NCI-H446 (cell line): ENCODE data around the gene KIFC3.
A peak's percentile ranks its signal among the peaks of the same experiment; 100 is the strongest.
"Not testable (repeated sequence)": the region's sequence is repeated elsewhere in the genome, so short reads cannot be mapped to it uniquely, and the experiment has no call there.

Experiments
- DNase-seq, 2 experiments: peaks; one replicate each; lab custom pipeline; 2025; lab: John Stamatoyannopoulos, UW

The KIFC3 gene, protein sequence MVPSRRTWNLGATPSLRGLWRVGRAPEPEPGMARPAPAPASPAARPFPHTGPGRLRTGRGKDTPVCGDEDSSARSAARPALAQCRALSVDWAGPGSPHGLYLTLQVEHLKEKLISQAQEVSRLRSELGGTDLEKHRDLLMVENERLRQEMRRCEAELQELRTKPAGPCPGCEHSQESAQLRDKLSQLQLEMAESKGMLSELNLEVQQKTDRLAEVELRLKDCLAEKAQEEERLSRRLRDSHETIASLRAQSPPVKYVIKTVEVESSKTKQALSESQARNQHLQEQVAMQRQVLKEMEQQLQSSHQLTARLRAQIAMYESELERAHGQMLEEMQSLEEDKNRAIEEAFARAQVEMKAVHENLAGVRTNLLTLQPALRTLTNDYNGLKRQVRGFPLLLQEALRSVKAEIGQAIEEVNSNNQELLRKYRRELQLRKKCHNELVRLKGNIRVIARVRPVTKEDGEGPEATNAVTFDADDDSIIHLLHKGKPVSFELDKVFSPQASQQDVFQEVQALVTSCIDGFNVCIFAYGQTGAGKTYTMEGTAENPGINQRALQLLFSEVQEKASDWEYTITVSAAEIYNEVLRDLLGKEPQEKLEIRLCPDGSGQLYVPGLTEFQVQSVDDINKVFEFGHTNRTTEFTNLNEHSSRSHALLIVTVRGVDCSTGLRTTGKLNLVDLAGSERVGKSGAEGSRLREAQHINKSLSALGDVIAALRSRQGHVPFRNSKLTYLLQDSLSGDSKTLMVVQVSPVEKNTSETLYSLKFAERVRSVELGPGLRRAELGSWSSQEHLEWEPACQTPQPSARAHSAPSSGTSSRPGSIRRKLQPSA

DNA sequence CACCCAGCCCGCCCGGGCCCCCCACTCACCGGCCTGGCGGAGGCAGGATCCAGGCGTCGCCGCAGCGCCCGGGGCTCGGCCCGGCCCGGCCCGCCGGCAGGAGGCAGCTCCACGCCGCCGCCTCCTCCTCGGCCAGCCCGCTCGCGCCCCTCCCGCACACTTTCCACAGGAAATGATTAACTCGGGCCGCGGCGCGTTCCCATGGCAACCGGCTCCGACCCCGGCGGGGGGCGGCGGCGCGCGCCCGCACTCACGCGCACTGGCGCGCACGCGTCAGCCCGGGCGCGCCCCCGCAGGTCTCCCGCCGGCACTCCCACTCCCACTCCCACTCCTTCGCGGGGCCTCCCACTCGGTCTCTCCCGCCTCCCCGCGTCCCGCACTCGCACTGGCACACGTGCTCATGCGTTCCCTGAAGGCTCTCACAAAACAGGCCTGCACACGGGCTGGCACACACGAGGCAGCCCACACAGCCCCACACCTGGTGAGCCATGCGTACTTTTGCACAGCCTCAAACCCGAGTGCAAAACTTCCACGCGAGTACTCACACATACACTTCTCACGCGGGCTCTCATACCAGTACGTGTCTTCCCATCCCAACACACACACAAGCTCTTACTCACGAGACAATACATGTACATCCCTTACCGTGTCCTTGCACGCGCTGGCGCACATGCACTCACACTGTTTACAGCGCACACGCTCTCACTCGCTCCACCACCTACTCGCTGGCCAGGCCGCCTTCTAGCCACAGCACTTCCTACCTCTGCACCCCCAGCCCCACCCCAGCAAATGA is at the start of gene KIFC3:
TSS of gene KIFC3 (minus strand) at position 151 of the 793 bp plus-strand sequence. CDS start 4,248 bp downstream, outside the sequence.
- no peak for DNase-seq

DNA sequence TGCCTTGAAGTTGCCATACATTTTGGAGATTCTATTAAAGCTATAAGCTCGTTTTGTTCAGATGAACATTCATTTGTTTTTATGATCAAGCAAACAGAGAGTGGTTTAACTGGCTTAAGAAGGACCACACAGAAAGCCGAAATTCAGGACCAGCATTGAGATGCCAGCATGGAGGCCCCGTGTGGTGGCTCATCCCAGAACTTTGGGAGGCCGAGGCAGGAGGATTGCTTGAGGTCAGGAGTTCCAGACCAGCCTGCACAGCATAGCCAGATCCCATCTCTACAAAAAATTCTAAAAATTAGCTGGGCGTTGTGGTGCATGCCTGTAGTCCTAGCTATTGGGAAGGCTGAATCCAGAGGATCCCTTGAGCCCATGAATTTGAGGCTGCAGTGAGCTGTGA is 45.9 kb upstream of the KIFC3 start:
- no peak for DNase-seq

DNA sequence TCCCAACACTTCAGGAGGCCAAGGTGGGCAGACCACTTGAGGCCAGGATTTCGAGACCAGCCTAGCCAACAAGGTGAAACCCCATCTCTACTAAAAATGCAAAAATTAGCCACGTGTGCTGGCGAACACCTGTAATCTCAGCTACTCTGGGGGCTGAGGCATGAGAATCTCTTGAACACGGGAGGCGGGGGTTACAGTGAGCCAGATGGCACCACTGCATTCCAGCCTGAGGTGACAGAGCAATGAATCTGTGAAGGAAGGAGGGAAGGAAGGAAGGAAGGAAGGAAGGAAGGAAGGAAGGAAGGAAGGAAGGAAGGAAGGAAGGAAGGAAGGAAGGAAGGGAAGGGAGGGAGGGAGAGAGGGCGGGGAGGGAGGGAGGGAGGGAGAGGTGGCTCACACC is 44.6 kb upstream of the KIFC3 start:
- DNase-seq: not testable (repeated sequence)

DNA sequence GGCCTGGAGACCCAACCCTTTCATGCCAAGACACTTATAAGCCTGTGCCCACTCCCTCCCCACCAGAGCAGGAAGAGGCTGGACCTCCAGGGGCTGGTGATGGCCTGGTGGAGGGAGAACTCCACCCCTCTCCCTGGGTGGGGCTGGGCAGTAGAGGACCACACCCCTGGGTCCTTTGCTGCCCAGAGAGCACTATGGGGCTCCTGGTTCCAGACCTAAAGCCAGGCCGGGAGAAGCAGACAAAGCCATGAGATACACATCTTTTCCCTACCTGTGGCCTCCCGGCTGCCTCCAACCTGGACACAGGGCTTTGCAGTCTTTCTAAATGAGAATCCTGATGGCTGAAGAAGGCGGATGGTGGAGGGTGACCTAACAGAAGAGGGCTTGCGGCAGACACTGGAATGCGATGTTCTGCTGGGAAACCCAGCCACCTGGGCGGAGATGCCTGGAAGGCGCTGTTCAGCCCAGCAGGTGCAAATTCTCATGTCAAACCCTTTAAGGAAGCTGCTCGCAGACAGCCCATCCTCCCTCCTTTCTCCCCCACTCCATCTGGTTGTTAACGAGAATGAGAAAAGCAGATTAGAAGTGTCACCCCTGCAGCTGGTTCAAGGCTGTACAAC is 43.9 kb upstream of the KIFC3 start:
- no peak for DNase-seq

DNA sequence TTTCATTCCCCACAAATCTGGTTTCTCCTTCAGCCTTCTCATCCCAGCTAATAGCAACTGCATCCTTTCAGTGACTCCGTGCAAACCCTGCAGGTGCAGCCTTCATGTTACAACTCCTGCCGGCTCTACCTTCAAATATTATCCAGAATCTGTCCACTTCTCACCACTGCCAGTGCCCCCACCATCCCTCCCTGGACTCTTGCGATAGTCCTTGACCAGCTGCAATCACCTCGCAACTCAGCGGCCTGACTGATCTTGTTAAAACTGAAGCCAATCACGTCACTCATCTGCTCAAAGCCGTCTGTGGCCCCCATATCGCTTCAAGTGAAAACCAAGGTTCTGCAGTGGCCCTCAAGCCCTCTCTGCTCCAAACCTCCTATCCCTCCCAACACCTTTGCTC is 42.8 kb upstream of the KIFC3 start:
- DNase-seq: no peak

DNA sequence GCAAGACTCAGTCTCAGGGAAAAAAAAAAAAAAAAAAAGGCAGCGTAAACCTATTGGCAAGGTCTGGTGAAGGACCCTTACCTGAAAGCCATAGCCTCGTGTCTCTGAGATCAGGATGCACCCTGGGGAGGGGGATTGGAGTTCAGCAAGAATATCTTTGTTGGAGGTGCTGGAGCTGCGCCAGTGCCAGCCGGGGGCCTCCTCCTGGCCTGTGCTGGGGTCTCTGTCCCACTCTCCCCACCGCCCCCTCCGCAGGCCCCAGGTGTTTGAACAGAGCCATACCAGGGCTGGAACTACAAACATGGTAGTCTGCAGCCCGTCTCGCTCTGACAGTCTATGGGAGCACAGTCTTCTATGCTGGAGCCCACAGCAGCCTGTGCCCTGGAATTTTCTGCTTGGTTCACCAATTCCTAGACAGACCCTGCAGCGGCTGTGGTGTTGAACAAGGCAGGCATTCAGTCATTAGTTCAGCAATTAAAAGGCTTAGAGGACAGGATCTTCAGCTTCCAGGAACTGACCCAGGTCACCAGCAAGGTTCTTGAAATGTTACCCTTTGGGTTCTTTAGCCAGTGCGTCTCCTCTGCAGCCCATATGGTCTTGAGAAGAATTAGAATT is 42.2 kb upstream of the KIFC3 start:
- DNase-seq: no peak

DNA sequence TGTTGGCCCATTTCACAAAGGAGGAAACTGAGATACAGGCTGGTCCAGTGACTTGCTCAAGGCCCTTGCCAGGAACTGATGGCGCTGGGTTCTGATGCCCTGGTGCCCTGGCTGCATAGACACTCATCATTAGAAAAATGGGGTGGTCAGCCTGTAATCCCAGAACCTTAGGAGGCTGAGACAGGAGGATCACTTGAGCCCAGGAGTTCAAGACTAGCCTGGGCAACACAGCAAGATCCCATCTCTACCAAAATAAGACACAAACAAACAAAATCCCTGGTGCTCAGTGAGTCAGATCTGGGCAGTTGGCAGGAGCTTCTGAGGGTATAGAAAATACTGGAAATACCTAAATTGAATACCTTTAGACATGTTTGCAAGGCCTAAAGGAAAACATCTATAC is 41.1 kb upstream of the KIFC3 start:
- no peak for DNase-seq

DNA sequence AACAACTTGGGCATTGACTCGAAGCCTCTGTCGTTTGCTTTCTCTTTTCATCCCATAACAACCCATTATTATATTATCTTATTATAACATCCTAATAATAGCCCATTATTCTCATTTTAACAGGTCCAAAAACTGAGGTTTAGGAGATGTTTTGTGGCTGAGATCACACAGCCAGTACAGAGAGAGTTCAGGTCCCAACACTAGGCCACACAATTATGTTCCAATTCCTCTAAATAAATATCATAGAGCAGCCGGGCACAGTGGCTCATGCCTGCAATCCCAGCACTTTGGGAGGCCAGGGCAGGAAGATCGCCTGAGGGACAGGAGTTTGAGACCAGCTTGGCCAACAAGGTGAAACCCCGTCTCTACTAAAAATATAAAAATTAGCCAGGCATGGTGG is 40.3 kb upstream of the KIFC3 start:
- DNase-seq: no peak

DNA sequence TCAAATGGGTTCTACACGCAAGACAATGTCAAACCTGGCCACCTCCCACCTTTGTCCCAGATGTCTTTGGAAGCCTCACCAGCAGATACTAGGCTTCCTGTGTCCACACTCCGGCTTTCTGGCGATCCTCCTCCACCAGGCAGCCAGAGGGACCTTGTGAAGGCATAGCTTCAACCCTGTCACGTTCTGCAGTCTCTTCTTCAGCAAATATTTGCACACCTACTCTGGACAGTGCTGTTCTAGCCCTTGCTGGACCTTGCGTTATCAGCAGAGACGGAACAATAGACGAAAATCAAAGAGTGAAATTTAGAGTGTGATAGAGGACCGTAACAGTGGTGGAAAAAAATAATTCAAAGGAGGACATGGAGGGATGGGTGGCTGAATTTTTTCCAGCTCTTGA is 38.5 kb upstream of the KIFC3 start:
- DNase-seq: no peak

DNA sequence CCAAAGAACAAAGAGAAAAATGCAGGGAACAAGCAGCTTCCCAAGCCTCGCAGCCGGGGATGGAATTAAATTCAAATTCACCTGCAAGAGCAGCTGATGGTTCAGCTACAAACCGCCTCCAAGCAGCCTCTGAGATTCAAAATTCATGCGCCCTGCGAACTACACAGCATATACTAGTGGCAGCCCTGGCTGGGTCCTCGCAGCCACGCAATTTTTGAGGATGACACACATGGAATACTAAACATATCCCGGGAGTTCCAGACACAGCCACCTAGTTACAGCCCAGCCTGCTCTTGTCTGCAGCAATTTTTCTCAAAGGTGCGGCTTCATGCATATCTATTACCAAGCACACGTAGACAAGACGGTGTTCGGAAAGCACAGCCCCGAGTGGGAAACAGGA is 35.9 kb upstream of the KIFC3 start:
- no peak for DNase-seq

DNA sequence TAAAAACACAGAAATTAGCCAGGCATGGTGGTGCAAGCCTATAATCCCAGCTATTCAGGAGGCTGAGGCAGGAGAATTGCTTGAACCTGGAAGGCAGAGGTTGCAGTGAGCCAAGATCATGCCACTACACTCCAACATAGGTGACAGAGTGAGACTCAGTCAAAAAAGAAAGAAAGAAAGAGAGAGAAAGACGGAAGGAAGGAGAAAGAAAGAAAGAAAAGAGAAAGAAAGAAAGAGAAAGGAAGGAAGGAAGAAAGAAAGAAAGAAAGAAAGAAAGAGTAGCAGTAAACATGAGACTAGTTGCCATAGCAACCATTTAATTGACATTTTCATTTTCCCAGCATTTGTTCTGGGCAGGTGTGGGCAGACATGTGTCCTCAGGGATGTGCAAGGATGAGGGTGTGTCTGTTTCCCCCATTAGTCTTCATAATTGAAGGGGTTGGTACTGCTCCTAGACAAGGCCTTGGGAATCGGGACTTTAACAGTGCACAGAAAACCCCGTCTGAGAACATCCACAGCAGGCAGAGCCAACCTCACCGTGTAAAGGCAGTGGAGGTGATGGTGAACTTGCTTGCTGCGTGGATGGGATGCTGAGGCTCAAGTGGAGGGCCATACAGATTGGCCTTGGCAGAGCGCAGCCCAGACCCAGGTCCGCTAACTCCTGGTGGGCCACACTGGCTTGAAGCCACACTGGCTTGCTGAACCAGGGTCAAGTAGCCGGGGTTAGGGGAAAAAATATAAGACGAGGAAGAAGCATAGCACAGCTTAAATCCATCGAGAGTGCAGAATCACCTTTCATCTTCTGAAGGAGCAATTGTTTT is 35.2 kb upstream of the KIFC3 start:
- no peak for DNase-seq

DNA sequence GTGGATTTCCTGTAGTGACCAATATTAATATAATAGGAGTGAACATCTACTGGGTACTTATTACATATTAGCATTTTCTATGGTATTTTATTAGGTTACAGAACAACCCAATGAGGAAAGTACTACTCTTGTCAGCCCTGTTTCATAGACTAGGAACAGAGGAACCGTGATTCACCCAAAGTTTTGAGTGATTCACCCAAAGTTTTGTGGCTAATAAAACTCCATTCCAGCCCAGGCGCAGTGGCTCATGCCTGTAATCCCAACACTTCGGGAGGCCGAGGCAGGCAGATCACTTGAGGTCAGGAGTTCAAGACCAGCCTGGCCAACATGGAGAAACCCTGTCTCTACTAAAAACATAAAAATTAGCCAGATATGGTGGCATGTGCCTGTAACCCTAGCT is 33.1 kb upstream of the KIFC3 start:
- not testable (repeated sequence) for DNase-seq

DNA sequence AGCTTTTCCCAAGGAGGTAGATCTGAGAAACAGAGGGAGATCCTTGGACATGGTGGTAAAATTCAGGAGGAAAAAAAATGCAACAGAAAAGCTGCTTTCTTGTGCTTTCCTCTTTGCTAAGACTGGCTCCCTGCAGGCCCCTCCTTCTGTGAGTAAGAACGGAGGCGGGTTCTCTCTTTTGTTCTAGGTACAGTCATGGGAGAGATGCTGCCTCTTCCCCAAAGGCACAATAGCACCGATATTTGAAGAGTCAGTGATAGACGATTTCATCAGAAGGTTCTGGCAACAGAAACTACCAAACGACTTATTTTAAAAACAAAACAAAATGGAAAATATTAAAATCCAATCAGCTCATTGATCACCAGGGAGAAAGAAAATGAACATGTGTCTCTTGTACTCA is 32.6 kb upstream of the KIFC3 start:
- no peak for DNase-seq

DNA sequence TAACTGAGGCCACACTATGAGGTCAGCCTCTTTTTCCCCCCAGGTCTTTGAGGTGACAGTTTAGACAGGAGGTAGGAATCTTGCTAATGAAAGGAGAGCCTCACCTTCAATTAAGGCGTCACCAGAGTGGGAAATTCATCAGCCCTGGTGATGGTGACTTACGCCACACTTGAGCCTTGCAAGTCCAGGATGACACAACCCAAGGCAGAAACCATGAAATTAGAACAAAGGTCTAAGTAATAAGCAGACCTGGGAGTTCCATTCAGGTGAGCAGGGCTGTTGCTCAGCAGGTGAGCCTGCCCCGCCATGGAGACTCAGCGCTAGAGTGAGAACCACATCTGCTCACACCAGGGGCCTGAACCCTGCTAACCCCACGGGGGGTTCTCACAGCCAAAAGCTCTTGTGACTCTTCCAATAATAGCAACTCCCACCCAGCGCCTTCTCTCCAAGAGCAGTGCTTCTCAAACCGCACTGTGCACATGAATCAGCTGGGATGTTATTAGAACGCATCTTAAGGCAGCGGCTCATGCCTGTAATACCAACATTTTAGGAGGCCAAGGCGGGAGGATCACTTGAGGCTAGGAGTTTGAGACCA is 28.7 kb upstream of the KIFC3 start:
- DNase-seq: no peak

DNA sequence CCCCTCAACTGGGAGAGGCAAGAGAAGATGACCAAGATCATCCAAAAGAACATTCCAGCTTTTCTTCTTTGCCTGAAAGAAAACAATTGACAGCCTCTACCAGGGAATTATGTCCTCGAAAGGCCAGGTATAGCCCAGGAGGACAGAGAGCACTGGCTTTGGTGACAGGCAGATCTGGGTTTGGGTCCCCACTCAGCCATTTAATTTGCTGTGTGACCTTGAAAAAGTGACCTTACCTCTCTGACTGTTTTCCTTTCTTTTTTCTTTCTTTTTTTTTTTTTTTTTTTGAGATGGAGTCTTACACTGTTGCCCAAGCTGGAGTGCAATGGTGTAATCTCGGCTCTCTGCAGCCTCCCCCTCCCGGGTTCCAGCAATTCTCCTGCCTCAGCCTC is 27.7 kb upstream of the KIFC3 start:
- DNase-seq: no peak

DNA sequence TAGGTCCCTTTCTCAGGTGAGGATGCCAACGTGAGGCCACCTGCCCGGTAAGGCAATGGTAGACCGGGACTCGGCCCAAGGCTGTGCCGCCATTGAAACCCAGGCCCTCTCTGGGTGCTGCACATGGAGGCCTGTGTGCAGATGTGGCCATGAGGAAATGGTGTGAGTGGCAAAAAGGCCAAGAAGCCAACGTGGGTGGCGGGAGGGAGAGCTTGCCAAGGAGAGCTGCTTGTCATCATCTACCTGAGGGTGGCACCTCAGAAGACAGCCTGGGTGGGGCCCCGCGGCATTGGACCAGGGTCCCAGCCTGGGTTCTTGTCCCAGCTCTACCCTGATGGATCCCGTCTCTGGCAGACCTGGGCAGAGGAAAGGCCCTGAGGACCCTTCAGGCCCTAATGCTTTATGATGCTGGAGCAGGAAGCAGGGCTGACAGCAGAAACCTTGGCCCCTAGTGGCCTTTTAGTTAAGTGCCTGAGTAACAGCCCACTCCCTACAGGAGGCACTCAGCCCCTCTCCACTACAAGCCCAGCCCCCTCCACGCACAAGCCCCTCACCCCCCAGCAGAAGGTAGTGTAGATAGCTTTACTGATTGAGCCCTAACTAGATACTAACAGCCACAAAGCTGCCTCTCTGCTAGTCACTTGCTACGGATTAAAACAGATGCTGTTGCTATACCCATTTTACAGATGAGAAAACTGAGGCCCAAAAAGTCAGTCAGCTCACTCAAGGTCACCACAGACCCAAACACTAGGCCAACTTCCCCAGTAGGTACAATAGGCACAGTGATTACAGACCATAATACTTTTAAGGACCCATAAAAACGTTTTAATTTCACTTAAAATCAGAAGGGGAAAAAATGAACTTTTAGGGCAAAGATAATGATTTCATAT is 26.2 kb upstream of the KIFC3 start:
- DNase-seq: no peak

DNA sequence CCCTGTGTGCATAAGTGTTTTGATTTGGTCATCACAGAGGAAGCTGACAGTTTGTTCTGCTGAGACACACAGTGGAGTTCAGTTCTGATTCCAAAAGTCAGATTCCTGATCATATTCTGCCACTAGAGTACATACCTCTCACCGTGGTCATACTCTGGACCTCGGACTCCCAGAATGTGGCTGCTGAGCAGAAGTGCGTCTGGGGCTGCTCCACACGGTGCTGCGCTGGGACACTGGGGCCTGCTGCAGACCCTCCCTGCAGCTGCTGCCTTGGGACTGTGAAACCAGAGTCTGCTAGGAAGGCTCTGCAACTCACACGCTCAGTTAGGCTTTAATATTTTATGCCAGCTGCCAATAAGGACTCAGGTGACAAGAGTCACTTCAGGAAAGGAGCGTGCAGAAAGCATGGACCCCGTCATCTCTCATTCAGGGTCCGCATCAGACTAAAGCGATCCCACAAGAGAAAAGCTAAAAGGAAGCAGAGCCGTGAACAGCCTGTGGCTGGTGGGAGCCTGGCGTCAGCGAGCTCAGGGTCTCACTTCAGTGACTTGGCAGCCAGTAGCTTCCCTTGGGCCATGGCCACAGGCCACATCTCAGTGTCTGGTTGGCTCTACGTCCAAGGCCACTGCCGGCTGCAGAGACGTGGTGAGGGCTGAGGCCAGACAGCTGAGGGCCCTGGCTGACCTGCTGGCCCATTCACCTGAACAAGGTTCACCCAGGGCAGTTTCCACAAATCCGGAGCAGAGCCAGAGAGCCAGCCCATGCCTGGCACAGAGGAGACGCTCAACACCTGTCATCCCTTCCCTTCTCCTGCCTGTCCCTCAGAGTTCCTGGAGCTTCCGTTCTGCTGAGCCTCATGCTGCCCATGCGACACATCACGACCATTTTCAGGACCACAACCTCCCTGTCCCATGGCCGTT is 24.7 kb upstream of the KIFC3 start:
- DNase-seq: peak; percentile 39 to 62

DNA sequence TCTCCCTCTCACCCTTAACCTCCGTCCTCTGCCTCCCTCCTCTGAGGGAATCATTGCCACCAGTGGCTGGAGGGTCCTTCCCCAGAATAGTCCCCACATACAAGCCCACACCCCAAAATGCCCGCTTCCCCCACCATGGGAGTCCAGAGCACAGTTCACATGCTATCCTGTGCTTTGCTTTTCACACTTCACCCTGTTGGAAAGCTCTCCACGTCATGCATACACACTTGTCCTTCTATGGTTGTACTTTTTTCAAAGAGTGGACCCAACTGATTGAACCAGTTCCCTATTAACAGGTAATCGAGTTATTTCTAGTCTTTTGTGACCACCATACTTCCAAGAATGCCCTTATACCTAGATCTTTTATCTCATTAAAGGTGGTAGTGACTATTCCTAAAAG is 23.8 kb upstream of the KIFC3 start:
- DNase-seq: no peak
